NK-92 (cell line): ENCODE data around the gene ANKIB1.
"Not testable (repeated sequence)": the region's sequence is repeated elsewhere in the genome, so short reads cannot be mapped to it uniquely, and the experiment has no call there.

Experiments
- DNase-seq: peaks from one replicate; lab custom pipeline; 2025; ENCODE audit not compliant: unreplicated experiment; lab: John Stamatoyannopoulos, UW

The ANKIB1 gene

GRCh38 chr7:92325858-92326257, 80.1 kb downstream of the ANKIB1 start:
- DNase-seq, result no peak

- no peak for DNase-seq
Observed at GRCh38 chr7:92330835-92331438, 85.2 kb downstream of the ANKIB1 start.

- DNase-seq, result no peak
Observed at GRCh38 chr7:92331508-92331907, 85.7 kb downstream of the ANKIB1 start.

GRCh38 chr7:92332782-92333181, 87.0 kb downstream of the ANKIB1 start:
- no peak for DNase-seq

GRCh38 chr7:92333866-92334265, 88.1 kb downstream of the ANKIB1 start:
- DNase-seq, result no peak

- DNase-seq, result no peak
Observed at GRCh38 chr7:92335574-92335973, 89.8 kb downstream of the ANKIB1 start.

GRCh38 chr7:92336662-92337340, 91.0 kb downstream of the ANKIB1 start:
- no peak for DNase-seq

GRCh38 chr7:92340016-92340415, 94.2 kb downstream of the ANKIB1 start:
- no peak for DNase-seq

- no peak for DNase-seq
Observed at GRCh38 chr7:92343714-92344113, 97.9 kb downstream of the ANKIB1 start.

GRCh38 chr7:92352009-92352408, 106.2 kb downstream of the ANKIB1 start:
- no peak for DNase-seq

GRCh38 chr7:92354214-92354613, 108.4 kb downstream of the ANKIB1 start:
- DNase-seq, result no peak

GRCh38 chr7:92356406-92356805, 110.6 kb downstream of the ANKIB1 start:
- DNase-seq, result no peak

GRCh38 chr7:92357260-92357659, 111.5 kb downstream of the ANKIB1 start:
- no peak for DNase-seq

GRCh38 chr7:92359179-92359578, 113.4 kb downstream of the ANKIB1 start:
- not testable (repeated sequence) for DNase-seq

GRCh38 chr7:92359801-92360200, 114.0 kb downstream of the ANKIB1 start:
- no peak for DNase-seq

GRCh38 chr7:92360387-92360786, 114.6 kb downstream of the ANKIB1 start:
- DNase-seq, result no peak

GRCh38 chr7:92362131-92362530, 116.4 kb downstream of the ANKIB1 start:
- DNase-seq, result no peak

GRCh38 chr7:92366730-92367129, 121.0 kb downstream of the ANKIB1 start:
- no peak for DNase-seq

GRCh38 chr7:92368741-92369140, 123.0 kb downstream of the ANKIB1 start:
- DNase-seq, result no peak

GRCh38 chr7:92375013-92375412, 129.2 kb downstream of the ANKIB1 start:
- no peak for DNase-seq

GRCh38 chr7:92391071-92391470, 145.3 kb downstream of the ANKIB1 start:
- no peak for DNase-seq

GRCh38 chr7:92397542-92397941, 151.8 kb downstream of the ANKIB1 start:
- no peak for DNase-seq

GRCh38 chr7:92400013-92400412, 154.2 kb downstream of the ANKIB1 start:
- no peak for DNase-seq
